ENCODE data around the gene MTNR1A. TPM values are rescaled to one million over a fixed set of nuclear protein-coding genes. Genes with fewer than 3 reads are reported as not detected.
"Not testable (repeated sequence)": the region's sequence is repeated elsewhere in the genome, so short reads cannot be mapped to it uniquely, and the experiment has no call there.

MTNR1A gene
- total RNA-seq, 1 donor from 2014 or later = not detected

DNA sequence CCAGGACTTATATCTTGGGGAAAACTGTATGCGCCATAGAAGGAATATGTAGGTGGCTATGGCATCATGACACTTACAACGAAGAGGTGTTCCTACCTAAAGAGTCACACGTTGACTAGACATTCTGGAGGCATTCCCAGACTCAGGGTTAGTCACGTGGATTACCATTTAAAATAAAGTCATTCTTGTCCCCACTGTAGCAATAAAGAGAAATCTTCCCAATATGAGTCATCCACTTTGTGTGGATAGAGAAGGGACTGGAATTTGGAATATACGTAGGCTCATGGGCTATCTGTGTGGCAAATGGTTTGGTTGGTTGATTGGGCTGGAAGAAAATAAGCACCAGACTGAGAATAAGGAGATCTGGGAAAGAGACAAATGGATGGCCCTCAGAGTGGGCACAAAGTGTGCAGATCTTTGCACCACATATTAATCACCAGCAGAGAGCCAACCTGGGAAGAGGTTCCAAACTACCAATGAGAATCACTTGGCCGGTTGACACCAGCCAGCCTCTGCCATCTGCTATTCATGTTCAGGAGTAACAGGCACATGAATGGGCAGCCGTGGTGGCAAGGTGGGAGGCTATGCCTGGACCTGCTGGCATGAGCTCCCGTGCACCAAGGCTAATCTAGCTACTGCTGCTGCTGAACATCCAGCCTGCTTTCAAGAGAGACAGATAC lies 41.0 kb downstream of the MTNR1A start:
- Histone ChIP-seq H3K27me3 (ENCODE audit: low read depth) (no peaks in the 10 kb centered on the region), H3K4me1 (no peaks in the 10 kb centered on the region), H3K27ac (replicated peaks) (no peak overlapping the region), H3K4me3 (no peak overlapping the region), H3K36me3 (no peaks in the 10 kb centered on the region), H3K9me3 (replicated peaks) (peaks cover 19% of the 10 kb centered on the region)
- DNase-seq = no peak
- intact Hi-C loops (cut with micrococcal nuclease) = no loop called here
- TF ChIP-seq, protein P1, sequence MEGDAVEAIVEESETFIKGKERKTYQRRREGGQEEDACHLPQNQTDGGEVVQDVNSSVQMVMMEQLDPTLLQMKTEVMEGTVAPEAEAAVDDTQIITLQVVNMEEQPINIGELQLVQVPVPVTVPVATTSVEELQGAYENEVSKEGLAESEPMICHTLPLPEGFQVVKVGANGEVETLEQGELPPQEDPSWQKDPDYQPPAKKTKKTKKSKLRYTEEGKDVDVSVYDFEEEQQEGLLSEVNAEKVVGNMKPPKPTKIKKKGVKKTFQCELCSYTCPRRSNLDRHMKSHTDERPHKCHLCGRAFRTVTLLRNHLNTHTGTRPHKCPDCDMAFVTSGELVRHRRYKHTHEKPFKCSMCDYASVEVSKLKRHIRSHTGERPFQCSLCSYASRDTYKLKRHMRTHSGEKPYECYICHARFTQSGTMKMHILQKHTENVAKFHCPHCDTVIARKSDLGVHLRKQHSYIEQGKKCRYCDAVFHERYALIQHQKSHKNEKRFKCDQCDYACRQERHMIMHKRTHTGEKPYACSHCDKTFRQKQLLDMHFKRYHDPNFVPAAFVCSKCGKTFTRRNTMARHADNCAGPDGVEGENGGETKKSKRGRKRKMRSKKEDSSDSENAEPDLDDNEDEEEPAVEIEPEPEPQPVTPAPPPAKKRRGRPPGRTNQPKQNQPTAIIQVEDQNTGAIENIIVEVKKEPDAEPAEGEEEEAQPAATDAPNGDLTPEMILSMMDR (IDR thresholded peaks at IDR 0.05; ENCODE audit: borderline replicate concordance) = no peak

DNA sequence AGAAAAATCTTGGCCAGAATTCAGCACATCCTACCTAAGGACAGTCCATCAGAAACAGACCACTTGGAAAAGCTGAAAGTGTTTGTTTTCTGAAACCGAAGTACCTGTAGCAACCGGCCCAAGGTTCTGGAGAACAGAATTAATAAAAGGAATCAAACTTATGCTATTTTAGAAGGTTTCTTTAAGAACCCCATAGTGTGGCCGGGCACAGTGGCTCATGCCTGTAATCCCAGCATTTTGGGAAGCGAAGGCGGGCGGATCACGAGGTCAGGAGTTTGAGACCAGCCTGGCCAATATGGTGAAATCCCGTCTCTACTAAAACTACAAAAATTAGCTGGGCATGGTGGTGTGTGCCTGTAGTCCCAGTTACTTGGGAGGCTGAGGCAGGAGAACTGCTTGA lies 50.6 kb downstream of the MTNR1A start:
- H3K27me3 ChIP-seq (ENCODE audit: low read depth) = peaks cover 27% of the 10 kb centered on the region
- H3K4me1 ChIP-seq; H3K27ac ChIP-seq (replicated peaks); DNase-seq; H3K4me3 ChIP-seq; H3K9me3 ChIP-seq (replicated peaks); H3K36me3 ChIP-seq; intact Hi-C loops (cut with micrococcal nuclease): not testable (repeated sequence)

DNA sequence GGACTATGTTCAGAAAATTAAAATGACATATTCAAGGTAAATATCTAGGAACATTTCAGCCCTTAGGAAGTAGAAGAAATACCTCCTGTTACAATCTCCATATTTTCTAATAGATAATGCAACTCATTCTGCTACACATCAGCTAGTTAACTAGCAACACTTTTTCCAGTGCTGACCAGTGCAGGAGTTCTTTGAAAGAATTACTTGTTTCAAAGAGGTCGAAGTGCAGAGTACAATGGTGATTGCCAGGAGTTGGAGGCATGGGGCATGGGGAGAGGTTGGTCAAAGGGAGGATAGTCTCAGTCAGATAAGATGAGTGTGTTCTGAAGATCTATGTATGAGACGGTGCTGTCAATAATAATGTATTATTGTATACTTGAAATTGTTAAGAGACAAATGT lies 53.1 kb downstream of the MTNR1A start:
- Histone ChIP-seq H3K27me3 (ENCODE audit: low read depth) (peaks cover 27% of the 10 kb centered on the region), H3K27ac (replicated peaks) (no peak overlapping the region), H3K4me1 (no peaks in the 10 kb centered on the region), H3K4me3 (no peak overlapping the region), H3K9me3 (replicated peaks) (peaks cover 4% of the 10 kb centered on the region), H3K36me3 (no peaks in the 10 kb centered on the region)
- TF ChIP-seq, protein P1 (IDR thresholded peaks at IDR 0.05; ENCODE audit: borderline replicate concordance) = no peak
- DNase-seq = no peak
- intact Hi-C loops (cut with micrococcal nuclease) = no loop called here

- peaks cover 23% of the 10 kb centered on the region for H3K27me3 ChIP-seq (ENCODE audit: low read depth)
- H3K4me1 ChIP-seq = no peaks in the 10 kb centered on the region
- H3K4me3 ChIP-seq = no peak overlapping the region
- TF ChIP-seq, protein P1 (IDR thresholded peaks at IDR 0.05; ENCODE audit: borderline replicate concordance) = no peak
- intact Hi-C loops (cut with micrococcal nuclease) = no loop called here
- no peak for DNase-seq
- peaks cover 8% of the 10 kb centered on the region for H3K9me3 ChIP-seq (replicated peaks)
- H3K36me3 ChIP-seq = no peaks in the 10 kb centered on the region
- no peak overlapping the region for H3K27ac ChIP-seq (replicated peaks)
Observed at GRCh38 chr4:186501554-186501953, 53.8 kb downstream of the MTNR1A start.

- H3K9me3 ChIP-seq (replicated peaks) = peaks cover 9% of the 10 kb centered on the region
- intact Hi-C loops (cut with micrococcal nuclease) = no loop called here
- H3K27me3 ChIP-seq (ENCODE audit: low read depth) = peaks cover 17% of the 10 kb centered on the region
- no peaks in the 10 kb centered on the region for H3K36me3 ChIP-seq
- H3K4me1 ChIP-seq = no peaks in the 10 kb centered on the region
- no peak overlapping the region for H3K4me3 ChIP-seq
- TF ChIP-seq, protein P1 (IDR thresholded peaks at IDR 0.05; ENCODE audit: borderline replicate concordance) = no peak
- no peak for DNase-seq
- no peak overlapping the region for H3K27ac ChIP-seq (replicated peaks)
Observed at GRCh38 chr4:186500721-186501304, 54.6 kb downstream of the MTNR1A start.

DNA sequence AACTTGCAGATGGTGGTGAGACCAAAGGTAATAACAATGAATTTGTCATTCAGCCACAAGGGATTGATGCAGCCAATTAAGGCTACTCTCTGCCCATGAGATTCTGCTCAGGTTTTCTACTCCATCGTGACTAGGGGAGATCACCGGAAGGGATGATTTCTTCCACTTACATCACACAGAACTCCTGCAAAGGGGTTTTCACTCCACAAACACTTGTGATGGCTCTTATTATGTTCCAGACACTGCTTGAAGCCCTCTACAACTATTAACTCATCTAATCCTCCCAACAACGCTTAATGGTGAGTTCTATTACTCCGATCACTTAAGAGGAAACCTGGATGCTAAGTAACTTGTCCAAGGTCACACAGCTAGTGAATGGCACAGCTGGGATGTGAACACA lies 55.9 kb downstream of the MTNR1A start:
- Histone ChIP-seq H3K4me1 (no peaks in the 10 kb centered on the region), H3K4me3 (no peak overlapping the region), H3K27ac (replicated peaks) (no peak overlapping the region), H3K27me3 (ENCODE audit: low read depth) (peaks cover 9% of the 10 kb centered on the region), H3K36me3 (no peaks in the 10 kb centered on the region), H3K9me3 (replicated peaks) (peaks cover 23% of the 10 kb centered on the region)
- intact Hi-C loops (cut with micrococcal nuclease) = no loop called here
- TF ChIP-seq, protein P1 (IDR thresholded peaks at IDR 0.05; ENCODE audit: borderline replicate concordance) = no peak
- no peak for DNase-seq

All from left ventricle myocardium inferior (tissue), 1 donor.